ENCODE results near the gene MAD2L1BP. TPM values are rescaled to one million over a fixed set of nuclear protein-coding genes. Genes with fewer than 3 reads are reported as not detected.
A peak's percentile ranks its signal among the peaks of the same experiment; 100 is the strongest.
"Not testable (repeated sequence)": the region's sequence is repeated elsewhere in the genome, so short reads cannot be mapped to it uniquely, and the experiment has no call there.

The MAD2L1BP gene
- 10 to 100 TPM; 15.6 to 36.6 (median 23.0) TPM for total RNA-seq

GRCh38 chr6:43635387-43636307 lies at the start of gene MAD2L1BP:
TSS of gene MAD2L1BP (plus strand) at chr6:43635840. CDS start at chr6:43635876, 36 bp downstream.
- peak; percentile 85 for ATAC-seq
- H3K36me3 ChIP-seq: peaks cover 0 to 38% of the 10 kb centered on the region in 2 donors
- peaks cover 0 to 53% (median 24%) of the 10 kb centered on the region in 3 donors for H3K4me1 ChIP-seq
- no peaks in the 10 kb centered on the region for H3K9me3 ChIP-seq
- no peaks in the 10 kb centered on the region for H3K27me3 ChIP-seq
- peak within 1 kb of the TSS; percentile 89 to 90 for H3K4me3 ChIP-seq
- WGBS, 2 donors (ENCODE audit: low coverage in 1 of 2): 4 to 6% methylated on average over 6 to 32 of the region's 48 CpGs
- peak in 1 of 4 experiments; percentile 27 for TF ChIP-seq CTCF (IDR thresholded peaks at IDR 0.05)
- peak; percentile 88 for TF ChIP-seq POLR2AphosphoS5 (IDR thresholded peaks at IDR 0.05)
- TF ChIP-seq POLR2A (IDR thresholded peaks at IDR 0.05): peak; percentile 62 to 76
- no peak for TF ChIP-seq EP300 (IDR thresholded peaks at IDR 0.05)
- peak within 1 kb of the TSS; percentile 76 to 94 (median 90) for H3K27ac ChIP-seq

GRCh38 chr6:43588194-43588593 lies 47.4 kb upstream of the MAD2L1BP start:
- WGBS, 2 donors (ENCODE audit: low coverage in 1 of 2): 91 to 99% methylated on average over 1 to 5 of the region's 5 CpGs
- TF ChIP-seq POLR2AphosphoS5 (IDR thresholded peaks at IDR 0.05): no peak
- TF ChIP-seq POLR2A (IDR thresholded peaks at IDR 0.05): no peak
- no peak for TF ChIP-seq EP300 (IDR thresholded peaks at IDR 0.05)
- TF ChIP-seq CTCF (IDR thresholded peaks at IDR 0.05): no peak
- Histone ChIP-seq H3K36me3 (peaks cover 6 to 85% of the 10 kb centered on the region in 2 donors), H3K27ac (no peak overlapping the region), H3K4me1 (no peaks in the 10 kb centered on the region), H3K9me3 (no peaks in the 10 kb centered on the region), H3K27me3 (no peaks in the 10 kb centered on the region), H3K4me3 (no peak overlapping the region)
- ATAC-seq: no peak

- H3K27me3 ChIP-seq, H3K4me3 ChIP-seq, H3K27ac ChIP-seq, H3K4me1 ChIP-seq, H3K9me3 ChIP-seq, ATAC-seq: not testable (repeated sequence)
- peaks cover 3 to 71% of the 10 kb centered on the region in 2 donors for H3K36me3 ChIP-seq
- 100% methylated on average over 1 of the region's 1 CpG; no CpG with 5 or more reads in 1 of the 2 donors for WGBS, 2 donors (ENCODE audit: low coverage in 1 of 2)
These were observed 46.1 kb upstream of the MAD2L1BP start for GRCh38 chr6:43589564-43589963.

- Histone ChIP-seq H3K27ac (no peak overlapping the region), H3K4me3 (no peak overlapping the region), H3K27me3 (no peaks in the 10 kb centered on the region), H3K4me1 (no peaks in the 10 kb centered on the region), H3K36me3 (peaks cover 0 to 47% of the 10 kb centered on the region in 2 donors), H3K9me3 (no peaks in the 10 kb centered on the region)
- WGBS, 2 donors (ENCODE audit: low coverage in 1 of 2): 76 to 80% methylated on average over 1 of the region's 1 CpG
- no peak for ATAC-seq
- TF ChIP-seq EP300 (IDR thresholded peaks at IDR 0.05) (no peak), CTCF (IDR thresholded peaks at IDR 0.05) (no peak), POLR2AphosphoS5 (IDR thresholded peaks at IDR 0.05) (no peak)
These were observed 41.7 kb upstream of the MAD2L1BP start for GRCh38 chr6:43593938-43594337.

- H3K27me3 ChIP-seq: no peaks in the 10 kb centered on the region
- no peaks in the 10 kb centered on the region for H3K9me3 ChIP-seq
- peaks cover 0 to 9% (median 0%) of the 10 kb centered on the region in 3 donors for H3K4me1 ChIP-seq
- TF ChIP-seq CTCF (IDR thresholded peaks at IDR 0.05) (no peak), POLR2A (IDR thresholded peaks at IDR 0.05) (no peak), POLR2AphosphoS5 (IDR thresholded peaks at IDR 0.05) (no peak)
- 91 to 100% methylated on average over 2 of the region's 2 CpGs for WGBS, 2 donors (ENCODE audit: low coverage in 1 of 2)
- no peak overlapping the region for H3K27ac ChIP-seq
- H3K4me3 ChIP-seq: no peak overlapping the region
- no peak for ATAC-seq
- peaks cover 0 to 70% of the 10 kb centered on the region in 2 donors for H3K36me3 ChIP-seq
These were observed 35.0 kb upstream of the MAD2L1BP start for GRCh38 chr6:43600595-43600994.

All from gastroesophageal sphincter (tissue), 4 donors.